Adrenal gland (tissue), 12 donors: Measurements from ENCODE around the gene NGFR. TPM values are rescaled to one million over a fixed set of nuclear protein-coding genes. Genes with fewer than 3 reads are reported as not detected.

ENCODE experiments used
- DNase-seq, 7 donors: peaks; one replicate each; pipeline ENCODE4 v3.0.0-alpha.2; 2019 to 2020
- H3K27ac ChIP-seq, 5 donors: fragments of 200-600 bp; sonication (generic) in 4 of 5; 1 replicate in 3 of 5; 2 replicates in 2 of 5; pipeline versions ENCODE4 v1.5.1 to v1.8.0; 2016 to 2020; ENCODE audit warnings: mild to moderate bottlenecking in 1 of 5
- H3K27me3 ChIP-seq: fragments of 200-600 bp; 2 replicates; pipeline ENCODE4 v1.8.0; 2021
- H3K36me3 ChIP-seq, 2 donors: fragments of 200-600 bp; replicated peaks in 1 of 2; 1 replicate in 1 of 2; 2 replicates in 1 of 2; pipeline versions ENCODE4 v1.5.1 to v1.8.0; 2018 to 2022
- H3K4me1 ChIP-seq, 2 donors: fragments of 200-600 bp; replicated peaks in 1 of 2; 1 replicate in 1 of 2; 2 replicates in 1 of 2; pipeline versions ENCODE4 v1.5.1 to v1.8.0; 2018 to 2021
- H3K4me3 ChIP-seq, 4 donors: fragments of 200-600 bp; sonication (generic) in 3 of 4; one replicate each; pipeline ENCODE4 v1.5.1; 2016 to 2018
- H3K9me3 ChIP-seq, 3 donors: fragments of 200-600 bp; sonication (generic) in 1 of 3; replicated peaks in 1 of 3; 1 replicate in 2 of 3; 2 replicates in 1 of 3; pipeline versions ENCODE4 v1.5.1 to v1.8.0; 2016 to 2021
- POLR2A ChIP-seq, 2 donors: fragments of 450-650 bp; IDR thresholded peaks; one replicate each; pipeline ENCODE4 v1.6.1; 2017; ENCODE audit warnings: antibody characterized with exemption in 2 of 2, mild to moderate bottlenecking in 2 of 2, moderate library complexity in 1 of 2
- WGBS, 4 donors: extraction: QIAGEN DNeasy Blood & Tissue Kit in 2 of 4; methylation state at CpG; one replicate each; pipeline versions ENCODE4 v1.1.5 to v1.1.7; 2013 to 2017; 5-methylcytosine and 5-hydroxymethylcytosine counted together
- intact Hi-C, 2 donors: fragments of 100-400 bp; cut with DNase I; formaldehyde crosslinking; loops; one replicate each; pipeline versions ENCODE4 v1.14.1 to v1.15.0; 2022 to 2023
- polyA plus RNA-seq, 3 donors: library from polyadenylated mRNA; stranded (reverse); fragments of 200-250 nt in 2 of 3; fragments of 350-450 nt in 1 of 3; fragmentation: Illumina TruSeq in 1 of 3; extraction: RNeasy Lipid Tissue Mini Kit (QIAGEN cat#74804) in 1 of 3; gene quantifications; one replicate each; pipeline ENCODE4 v1.2.3, GENCODE V29; 2013 to 2014
- total RNA-seq, 9 donors: library from RNA; depleted of rRNA in 4 of 9; stranded (reverse); fragments of >200 nt in 4 of 9; fragments of 120-200 nt in 1 of 9; fragmentation: NEBNext Ultra II Directional in 1 of 9; extraction: Animal tissue kit (Norgen Biotek cat#: 25700) in 1 of 9; gene quantifications; one replicate each; pipeline versions ENCODE4 v1.1.0 to v1.2.4, GENCODE V29; 2013 to 2023
- TF ChIP-seq, protein P1 (sequence below), 6 experiments: fragments of 450-650 bp in 4 of 6; fragments of 200-600 bp in 2 of 6; sonication (generic) in 1 of 6; IDR thresholded peaks; 1 replicate in 5 of 6; 2 replicates in 1 of 6; pipeline versions ENCODE4 v1.5.1 to v1.8.0; 2016 to 2021; ENCODE audit warnings: antibody characterized with exemption in 6 of 6, mild to moderate bottlenecking in 2 of 6, moderate library complexity in 1 of 6
- donor health status: healthy with polysubstance abuse.
- donor health status: Bipolar disorder and iron deficiency.
- donor health status: DM: yes; HTN: yes; CAD: no.
- donor health status: DM: no; HTN: no; CAD: no.
- donor health status: DM: no; HTN: no; CAD: no.
- donor health status: DM: yes; HTN: yes; CAD: no.

NGFR gene
- total and polyA plus RNA-seq, 12 donors: 4.2 to 77.8 (median 25.9) TPM

DNA sequence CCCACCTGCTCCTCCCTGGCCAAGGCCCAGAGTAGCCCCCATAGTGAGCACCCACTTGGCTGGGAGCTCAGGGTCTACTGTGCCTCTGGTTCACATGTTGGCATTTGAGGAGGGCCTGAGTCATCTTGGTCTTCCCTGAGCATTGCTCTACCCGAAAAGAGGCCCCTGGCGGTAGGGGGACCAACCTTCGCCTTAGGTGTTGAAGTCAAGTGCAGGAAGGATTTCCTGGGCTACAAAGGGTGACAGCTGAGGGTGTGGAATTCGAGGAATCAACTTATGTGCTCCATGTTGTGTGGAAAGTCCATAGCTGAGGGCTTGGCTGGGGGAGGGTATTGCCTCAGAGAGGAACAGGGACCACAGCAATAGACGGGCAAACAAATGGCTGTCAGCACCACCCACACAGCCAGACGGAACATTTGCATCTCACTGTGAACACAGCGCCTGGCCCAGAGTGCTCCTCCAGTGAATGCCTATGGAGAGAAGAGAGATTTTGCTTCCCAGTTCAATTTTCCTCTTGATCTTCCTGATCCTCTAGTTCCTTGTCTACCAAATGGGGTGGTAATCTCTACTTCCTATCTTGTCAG, 35.6 kb upstream of the NGFR start:
- TF ChIP-seq, protein P1, sequence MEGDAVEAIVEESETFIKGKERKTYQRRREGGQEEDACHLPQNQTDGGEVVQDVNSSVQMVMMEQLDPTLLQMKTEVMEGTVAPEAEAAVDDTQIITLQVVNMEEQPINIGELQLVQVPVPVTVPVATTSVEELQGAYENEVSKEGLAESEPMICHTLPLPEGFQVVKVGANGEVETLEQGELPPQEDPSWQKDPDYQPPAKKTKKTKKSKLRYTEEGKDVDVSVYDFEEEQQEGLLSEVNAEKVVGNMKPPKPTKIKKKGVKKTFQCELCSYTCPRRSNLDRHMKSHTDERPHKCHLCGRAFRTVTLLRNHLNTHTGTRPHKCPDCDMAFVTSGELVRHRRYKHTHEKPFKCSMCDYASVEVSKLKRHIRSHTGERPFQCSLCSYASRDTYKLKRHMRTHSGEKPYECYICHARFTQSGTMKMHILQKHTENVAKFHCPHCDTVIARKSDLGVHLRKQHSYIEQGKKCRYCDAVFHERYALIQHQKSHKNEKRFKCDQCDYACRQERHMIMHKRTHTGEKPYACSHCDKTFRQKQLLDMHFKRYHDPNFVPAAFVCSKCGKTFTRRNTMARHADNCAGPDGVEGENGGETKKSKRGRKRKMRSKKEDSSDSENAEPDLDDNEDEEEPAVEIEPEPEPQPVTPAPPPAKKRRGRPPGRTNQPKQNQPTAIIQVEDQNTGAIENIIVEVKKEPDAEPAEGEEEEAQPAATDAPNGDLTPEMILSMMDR (IDR thresholded peaks at IDR 0.05): no peak
- no peak for TF ChIP-seq POLR2A (IDR thresholded peaks at IDR 0.05)
- no peak overlapping the region for H3K27ac ChIP-seq
- no peaks in the 10 kb centered on the region for H3K9me3 ChIP-seq
- no peaks in the 10 kb centered on the region for H3K36me3 ChIP-seq
- H3K4me3 ChIP-seq: no peak overlapping the region
- intact Hi-C loops: no loop called here
- H3K4me1 ChIP-seq: no peaks in the 10 kb centered on the region
- WGBS, 4 donors: 34 to 62% (median 47%) methylated on average over 7 of the region's 7 CpGs
- no peak for DNase-seq
- H3K27me3 ChIP-seq: peaks cover 23% of the 10 kb centered on the region

DNA sequence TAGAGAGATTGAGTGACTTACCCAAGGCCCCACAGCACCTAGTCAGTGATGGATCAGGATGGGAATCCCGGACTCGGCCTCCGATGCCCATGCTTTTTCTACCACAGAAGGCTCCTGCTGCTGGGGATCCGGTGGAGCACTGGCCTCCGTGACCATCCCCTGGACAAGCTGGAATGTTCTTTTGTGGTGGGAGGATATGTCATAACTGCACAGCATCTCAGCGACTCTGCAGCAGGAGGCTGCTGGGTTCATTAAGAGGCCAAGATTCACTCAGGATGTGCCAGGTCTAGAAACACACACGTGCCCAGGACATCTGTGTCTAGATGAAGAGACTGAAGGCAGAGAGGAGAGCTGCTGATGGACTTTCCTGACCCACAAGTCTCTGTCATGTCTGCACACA, 34.7 kb upstream of the NGFR start:
- intact Hi-C loops: no loop called here
- Histone ChIP-seq H3K4me3 (no peak overlapping the region), H3K36me3 (no peaks in the 10 kb centered on the region), H3K9me3 (no peaks in the 10 kb centered on the region), H3K4me1 (no peaks in the 10 kb centered on the region), H3K27ac (no peak overlapping the region), H3K27me3 (peaks cover 23% of the 10 kb centered on the region)
- DNase-seq: no peak
- WGBS, 4 donors: 65 to 77% (median 71%) methylated on average over 5 to 7 of the region's 7 CpGs
- TF ChIP-seq, protein P1 (IDR thresholded peaks at IDR 0.05): no peak
- no peak for TF ChIP-seq POLR2A (IDR thresholded peaks at IDR 0.05)

DNA sequence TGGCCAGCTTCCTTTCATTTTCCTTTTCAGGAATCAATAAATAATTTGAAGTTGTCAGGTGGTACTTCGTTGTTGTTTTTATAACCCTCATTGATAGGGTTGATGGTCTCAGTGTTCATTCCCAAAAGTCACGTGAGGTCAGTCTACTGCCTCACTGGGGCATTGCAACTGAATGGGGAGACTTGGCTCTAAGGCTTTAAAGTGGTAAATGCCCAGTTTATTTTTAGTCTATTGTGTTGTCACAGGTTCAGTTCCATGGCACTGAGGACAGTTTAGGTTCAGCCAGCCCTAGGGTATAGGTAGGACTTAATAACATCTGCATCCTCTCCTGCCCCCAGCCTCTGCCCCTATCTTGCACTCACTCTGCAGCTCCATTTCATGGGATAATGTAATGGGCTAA, 33.5 kb upstream of the NGFR start:
- intact Hi-C loops: no loop called here
- WGBS, 4 donors: 20 to 22% (median 21%) methylated on average over 2 of the region's 2 CpGs
- Histone ChIP-seq H3K27me3 (peaks cover 23% of the 10 kb centered on the region), H3K36me3 (no peaks in the 10 kb centered on the region), H3K4me1 (no peaks in the 10 kb centered on the region), H3K9me3 (no peaks in the 10 kb centered on the region), H3K27ac (no peak overlapping the region), H3K4me3 (no peak overlapping the region)
- no peak for TF ChIP-seq POLR2A (IDR thresholded peaks at IDR 0.05)
- TF ChIP-seq, protein P1 (IDR thresholded peaks at IDR 0.05): no peak
- no peak for DNase-seq

DNA sequence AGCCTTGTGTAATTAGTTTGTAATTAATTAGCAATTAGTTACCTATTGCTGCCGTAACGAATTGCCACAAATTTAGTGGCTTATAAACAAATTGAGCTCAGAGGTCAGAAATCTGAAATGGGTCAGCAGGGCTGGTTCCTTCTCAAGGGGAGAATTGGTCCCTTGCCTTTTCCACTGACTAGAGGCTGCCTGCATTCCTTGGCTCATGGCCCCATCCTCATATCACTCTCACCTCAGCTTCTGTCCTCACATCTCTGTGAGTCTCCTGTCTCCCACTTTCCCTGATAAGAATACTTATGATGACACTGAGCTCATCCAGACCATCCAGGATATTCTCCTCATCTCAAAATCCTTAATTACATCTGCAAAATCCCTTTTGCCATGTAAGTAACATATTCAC, 31.0 kb upstream of the NGFR start:
- Histone ChIP-seq H3K4me3 (no peak overlapping the region), H3K36me3 (no peaks in the 10 kb centered on the region), H3K27ac (no peak overlapping the region), H3K4me1 (no peaks in the 10 kb centered on the region), H3K27me3 (peaks cover 15% of the 10 kb centered on the region), H3K9me3 (no peaks in the 10 kb centered on the region)
- DNase-seq: no peak
- intact Hi-C loops: no loop called here
- 77 to 82% (median 79%) methylated on average over 2 of the region's 2 CpGs for WGBS, 4 donors
- TF ChIP-seq POLR2A (IDR thresholded peaks at IDR 0.05): no peak
- TF ChIP-seq, protein P1 (IDR thresholded peaks at IDR 0.05): no peak
